ENCODE data around the gene ETS1. TPM values are rescaled to one million over a fixed set of nuclear protein-coding genes. Genes with fewer than 3 reads are reported as not detected.

ETS1 gene
- total RNA-seq, 1 experiment from 2014 or later = 29.9 TPM

GRCh38 chr11:128575961-128576350, 11.4 kb downstream of the ETS1 start:
- H3K27ac ChIP-seq (ENCODE audit: insufficient read length, low read depth, low read length) = no peak overlapping the region
- no peak overlapping the region for H2AFZ ChIP-seq (ENCODE audit: low read length)
- H3K27ac Mint-ChIP-seq = 0 out of 7 replicates have a peak overlapping the region, but pooled peaks of 1 of the 3 experiments have one; percentile 24
- no peak overlapping the region for H3K4ac ChIP-seq (ENCODE audit: low read depth, low read length)
- H2AK5ac ChIP-seq (ENCODE audit: insufficient read length, low read length) = no peak overlapping the region
- peaks cover 6% of the 10 kb centered on the region; the same call in 1 of the 2 replicates for H3K79me2 ChIP-seq (ENCODE audit: insufficient read depth, low read length)
- no peaks in the 10 kb centered on the region for H3K9me3 ChIP-seq (ENCODE audit: control insufficient read depth, low read depth, low read length)
- no peaks in the 10 kb centered on the region for H3K79me1 ChIP-seq (ENCODE audit: insufficient read depth, low read depth, low read length, poor library complexity, severe bottlenecking)
- H4K8ac ChIP-seq (replicated peaks; ENCODE audit: insufficient read length, low read depth, low read length) = no peak overlapping the region
- H2BK20ac ChIP-seq (ENCODE audit: low read depth, low read length, poor library complexity, severe bottlenecking) = no peak overlapping the region
- H4K91ac ChIP-seq (ENCODE audit: insufficient read length, low read depth, low read length) = no peak overlapping the region
- peaks cover 0 to 2% of the 10 kb centered on the region in 2 experiments; a peak in 1 of 5 replicates for H3K9me3 Mint-ChIP-seq
- no peaks in the 10 kb centered on the region for H3K27me3 Mint-ChIP-seq (ENCODE audit: low read depth)
- no peaks in the 10 kb centered on the region for H4K20me1 ChIP-seq (ENCODE audit: control insufficient read depth, insufficient read depth, insufficient read length)
- peaks cover 24% of the 10 kb centered on the region for H3K4me1 ChIP-seq (ENCODE audit: insufficient read depth, low read length)
- no peak overlapping the region for H3K18ac ChIP-seq (ENCODE audit: insufficient read length, low read depth, low read length)
- H3K56ac ChIP-seq (ENCODE audit: insufficient read length, low read depth, low read length) = no peak overlapping the region
- no peak overlapping the region for H3K14ac ChIP-seq (ENCODE audit: insufficient read depth, low read length)
- peaks cover 0 to 6% (median 2%) of the 10 kb centered on the region in 3 experiments; a peak in 3 of 7 replicates for H3K36me3 Mint-ChIP-seq (ENCODE audit: insufficient read depth in 1 of 3, low read depth in 3 of 3)
- H3T11ph ChIP-seq (ENCODE audit: low read length) = no peak overlapping the region
- no peaks in the 10 kb centered on the region for H3K23me2 ChIP-seq (ENCODE audit: insufficient read length, low read depth, low read length, poor library complexity, severe bottlenecking)
- H3K9ac ChIP-seq (ENCODE audit: extremely low read depth, insufficient read length, low read length) = no peak overlapping the region
- DNase-seq = no peak
- H2BK5ac ChIP-seq (ENCODE audit: insufficient read length, low read length) = no peak overlapping the region
- TF ChIP-seq CTCF (conservative IDR thresholded peaks at IDR 0.05) = no peak
- H3K4me2 ChIP-seq (ENCODE audit: insufficient read depth, insufficient read length, low read length) = no peak overlapping the region
- H4K5ac ChIP-seq (ENCODE audit: insufficient read length, low read depth, low read length) = no peak overlapping the region
- no peak overlapping the region for H3K23ac ChIP-seq (ENCODE audit: insufficient read length, low read depth, low read length)
- no peak overlapping the region for H2BK120ac ChIP-seq (ENCODE audit: low read depth, low read length, poor library complexity, severe bottlenecking)
- H3K4me3 Mint-ChIP-seq = no peak overlapping the region
- H2BK12ac ChIP-seq (ENCODE audit: insufficient read length, low read depth, low read length) = no peak overlapping the region
- H2BK15ac ChIP-seq (ENCODE audit: low read depth, low read length) = no peak overlapping the region
- WGBS (ENCODE audit: extremely low coverage, insufficient read length, low lambda C conversion rate) = no CpG with 5 or more reads among the region's 4 CpGs
- no peaks in the 10 kb centered on the region for H3K27me3 ChIP-seq (ENCODE audit: insufficient read depth, low read length)
- H3K4me1 Mint-ChIP-seq = peaks cover 53 to 74% of the 10 kb centered on the region in 2 experiments

Measured in H9 (cell line).